Activated CD4-positive, alpha-beta T cell treated with anti-CD3 and anti-CD28 coated beads, Interleukin-2, amount 50 U/mL, for 4 hours (primary cell): ENCODE results near the gene RAP1GAP2.
A peak's percentile ranks its signal among the peaks of the same experiment; 100 is the strongest.
"Not testable (repeated sequence)": the region's sequence is repeated elsewhere in the genome, so short reads cannot be mapped to it uniquely, and the experiment has no call there.

Experiments
- DNase-seq, 2 experiments: peaks; one replicate each; pipeline ENCODE4 v3.0.0-alpha.2; 2020

The RAP1GAP2 gene

GRCh38 chr17:2796164-2797125 lies at the start of gene RAP1GAP2:
RAP1GAP2 (plus strand) TSS chr17:2796438; CDS start chr17:2796528, 90 bp downstream.
- DNase-seq = peak; percentile 31 to 38

- no peak for DNase-seq
Measured at GRCh38 chr17:2749058-2749783, 47.0 kb upstream of the RAP1GAP2 start, which contains the start of gene CCDC92B. CCDC92B (minus strand) TSS chr17:2749652; CDS start chr17:2735145, 14,507 bp downstream.

- DNase-seq = peak; percentile 54 to 56
Measured at GRCh38 chr17:2749784-2750181, 46.5 kb upstream of the RAP1GAP2 start.

GRCh38 chr17:2750721-2751120 lies 45.5 kb upstream of the RAP1GAP2 start:
- no peak for DNase-seq

- no peak for DNase-seq
Measured at GRCh38 chr17:2751491-2751890, 44.7 kb upstream of the RAP1GAP2 start.

- no peak for DNase-seq
Measured at GRCh38 chr17:2755891-2756724, 40.1 kb upstream of the RAP1GAP2 start.

GRCh38 chr17:2758870-2759269 lies 37.4 kb upstream of the RAP1GAP2 start:
- DNase-seq = no peak

- DNase-seq = no peak
Measured at GRCh38 chr17:2770129-2770528, 26.1 kb upstream of the RAP1GAP2 start.

GRCh38 chr17:2775206-2775605 lies 21.0 kb upstream of the RAP1GAP2 start:
- DNase-seq = no peak

GRCh38 chr17:2776589-2777241 lies 19.5 kb upstream of the RAP1GAP2 start:
- DNase-seq = no peak

GRCh38 chr17:2777242-2777867 lies 18.9 kb upstream of the RAP1GAP2 start:
- DNase-seq = no peak

GRCh38 chr17:2778489-2778888 lies 17.7 kb upstream of the RAP1GAP2 start:
- DNase-seq = no peak

- no peak for DNase-seq
Measured at GRCh38 chr17:2779545-2779944, 16.7 kb upstream of the RAP1GAP2 start.

GRCh38 chr17:2780256-2780655 lies 16.0 kb upstream of the RAP1GAP2 start:
- DNase-seq = no peak

GRCh38 chr17:2780931-2781454 lies 15.2 kb upstream of the RAP1GAP2 start:
- DNase-seq = no peak

GRCh38 chr17:2781598-2781997 lies 14.6 kb upstream of the RAP1GAP2 start:
- not testable (repeated sequence) for DNase-seq

GRCh38 chr17:2782055-2782454 lies 14.2 kb upstream of the RAP1GAP2 start:
- DNase-seq = no peak

GRCh38 chr17:2783310-2784030 lies 12.8 kb upstream of the RAP1GAP2 start:
- no peak for DNase-seq

- no peak for DNase-seq
Measured at GRCh38 chr17:2784864-2785263, 11.4 kb upstream of the RAP1GAP2 start.

GRCh38 chr17:2785376-2785775 lies 10.9 kb upstream of the RAP1GAP2 start:
- DNase-seq = not testable (repeated sequence)
